Colonic mucosa (tissue), 4 donors: Measurements from ENCODE around the gene IKZF3. TPM values are rescaled to one million over a fixed set of nuclear protein-coding genes. Genes with fewer than 3 reads are reported as not detected.
"Not testable (repeated sequence)": the region's sequence is repeated elsewhere in the genome, so short reads cannot be mapped to it uniquely, and the experiment has no call there.

ENCODE experiments used
- DNase-seq: peaks from one replicate; pipeline ENCODE4 v3.0.0-alpha.2; 2020
- H3K27ac ChIP-seq: fragments of 200-600 bp; one replicate; pipeline ENCODE4 v1.8.0; 2021
- H3K27me3 ChIP-seq: fragments of 200-600 bp; one replicate; pipeline ENCODE4 v1.8.0; 2021
- H3K36me3 ChIP-seq: fragments of 200-600 bp; one replicate; pipeline ENCODE4 v1.8.0; 2021
- H3K4me1 ChIP-seq: fragments of 200-600 bp; one replicate; pipeline ENCODE4 v1.8.0; 2021; ENCODE audit warnings: mild to moderate bottlenecking
- H3K4me3 ChIP-seq: fragments of 200-600 bp; one replicate; pipeline ENCODE4 v1.8.0; 2021
- H3K9ac ChIP-seq, 2 donors: one replicate each; pipeline ENCODE4 v1.7.0; 2013; ENCODE audit warnings: control low read depth in 2 of 2, low read depth in 2 of 2, low read length in 2 of 2
- H3K9me3 ChIP-seq: fragments of 200-600 bp; one replicate; pipeline ENCODE4 v1.8.0; 2021
- intact Hi-C: fragments of 100-400 bp; cut with DNase I; formaldehyde crosslinking; loops from one replicate; pipeline ENCODE4 v1.14.1; 2022
- total RNA-seq, 2 donors: library from RNA; stranded (reverse); fragmentation: NEBNext Ultra II Directional in 1 of 2; extraction: Animal tissue kit (Norgen Biotek cat#: 25700) in 1 of 2; gene quantifications; one replicate each; pipeline ENCODE4 v1.2.1, GENCODE V29; 2021
- TF ChIP-seq, protein P1 (sequence below): fragments of 200-600 bp; IDR thresholded peaks from one replicate; pipeline ENCODE4 v1.8.0; 2022; ENCODE audit warnings: antibody characterized with exemption, mild to moderate bottlenecking
- donor health status: healthy.
- donor health status: DM: no; HTN: no; CAD: no.
- donor health status: DM: no; HTN: no; CAD: no.

The IKZF3 gene
- total RNA-seq, 2 donors from 2014 or later: 1.8 to 2.0 TPM

DNA sequence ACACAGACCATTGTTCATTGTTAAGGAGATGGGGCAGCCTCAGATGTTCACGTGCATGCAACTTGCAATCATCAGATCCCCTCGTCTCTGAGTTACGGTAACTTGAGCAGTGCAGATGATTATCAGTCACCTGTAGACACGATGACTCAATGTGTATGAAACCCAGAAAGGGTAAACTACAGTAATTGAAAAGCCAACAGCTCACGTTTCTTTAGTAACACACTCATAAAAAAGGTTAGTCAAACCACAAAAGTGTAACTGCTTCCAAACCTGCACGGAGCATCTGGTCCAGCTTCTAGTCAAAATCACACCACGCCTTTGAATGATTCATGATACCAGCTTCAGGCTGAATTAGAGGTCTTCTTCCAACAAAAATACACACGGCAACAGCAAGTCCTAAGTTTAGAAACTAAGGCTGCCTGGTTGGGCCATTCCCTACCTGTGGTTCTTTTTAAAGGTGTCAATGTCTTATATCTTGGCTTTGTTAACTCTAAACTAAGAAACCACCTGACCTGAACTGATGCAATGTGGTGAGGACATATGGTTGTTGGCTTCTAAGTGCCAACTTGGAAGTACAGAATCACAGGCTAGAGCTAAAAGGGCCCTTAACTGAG is 94.0 kb downstream of the IKZF3 start:
- Histone ChIP-seq H3K9me3 (no peaks in the 10 kb centered on the region), H3K27me3 (no peaks in the 10 kb centered on the region), H3K27ac (peak overlapping the region; percentile 36), H3K9ac (no peak overlapping the region), H3K4me3 (no peak overlapping the region), H3K36me3 (no peaks in the 10 kb centered on the region), H3K4me1 (no peaks in the 10 kb centered on the region)
- intact Hi-C loops: loop anchor here (10.0 kb wide), 1 partner anchor 75 kb away; no protein-coding TSS in a partner anchor
- TF ChIP-seq, protein P1, sequence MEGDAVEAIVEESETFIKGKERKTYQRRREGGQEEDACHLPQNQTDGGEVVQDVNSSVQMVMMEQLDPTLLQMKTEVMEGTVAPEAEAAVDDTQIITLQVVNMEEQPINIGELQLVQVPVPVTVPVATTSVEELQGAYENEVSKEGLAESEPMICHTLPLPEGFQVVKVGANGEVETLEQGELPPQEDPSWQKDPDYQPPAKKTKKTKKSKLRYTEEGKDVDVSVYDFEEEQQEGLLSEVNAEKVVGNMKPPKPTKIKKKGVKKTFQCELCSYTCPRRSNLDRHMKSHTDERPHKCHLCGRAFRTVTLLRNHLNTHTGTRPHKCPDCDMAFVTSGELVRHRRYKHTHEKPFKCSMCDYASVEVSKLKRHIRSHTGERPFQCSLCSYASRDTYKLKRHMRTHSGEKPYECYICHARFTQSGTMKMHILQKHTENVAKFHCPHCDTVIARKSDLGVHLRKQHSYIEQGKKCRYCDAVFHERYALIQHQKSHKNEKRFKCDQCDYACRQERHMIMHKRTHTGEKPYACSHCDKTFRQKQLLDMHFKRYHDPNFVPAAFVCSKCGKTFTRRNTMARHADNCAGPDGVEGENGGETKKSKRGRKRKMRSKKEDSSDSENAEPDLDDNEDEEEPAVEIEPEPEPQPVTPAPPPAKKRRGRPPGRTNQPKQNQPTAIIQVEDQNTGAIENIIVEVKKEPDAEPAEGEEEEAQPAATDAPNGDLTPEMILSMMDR: no peak
- no peak for DNase-seq

DNA sequence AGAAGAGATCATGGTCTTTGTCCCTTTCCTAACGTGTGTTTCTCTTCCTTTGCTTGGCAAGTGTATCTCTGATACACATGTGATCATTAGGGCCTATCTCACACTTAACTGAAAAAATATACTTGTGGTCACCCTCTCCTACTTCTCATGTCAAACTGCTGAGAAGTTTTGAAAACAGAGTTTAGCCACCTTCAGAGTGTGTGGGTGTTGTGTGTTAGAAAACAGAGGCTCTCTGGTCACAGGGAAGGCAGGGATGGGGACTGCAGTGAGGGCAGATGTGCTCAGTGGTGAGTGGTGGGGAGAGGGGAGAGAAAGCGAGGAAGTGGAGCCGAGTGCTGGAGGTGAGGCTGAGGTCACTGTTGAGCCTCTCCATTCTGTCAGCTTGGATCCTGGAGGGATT is 97.0 kb downstream of the IKZF3 start:
- no peaks in the 10 kb centered on the region for H3K36me3 ChIP-seq
- no peak for DNase-seq
- intact Hi-C loops: no loop called here
- TF ChIP-seq, protein P1: no peak
- H3K4me3 ChIP-seq: no peak overlapping the region
- no peak overlapping the region for H3K27ac ChIP-seq
- no peaks in the 10 kb centered on the region for H3K9me3 ChIP-seq
- H3K4me1 ChIP-seq: no peaks in the 10 kb centered on the region
- no peaks in the 10 kb centered on the region for H3K27me3 ChIP-seq
- H3K9ac ChIP-seq: no peak overlapping the region

DNA sequence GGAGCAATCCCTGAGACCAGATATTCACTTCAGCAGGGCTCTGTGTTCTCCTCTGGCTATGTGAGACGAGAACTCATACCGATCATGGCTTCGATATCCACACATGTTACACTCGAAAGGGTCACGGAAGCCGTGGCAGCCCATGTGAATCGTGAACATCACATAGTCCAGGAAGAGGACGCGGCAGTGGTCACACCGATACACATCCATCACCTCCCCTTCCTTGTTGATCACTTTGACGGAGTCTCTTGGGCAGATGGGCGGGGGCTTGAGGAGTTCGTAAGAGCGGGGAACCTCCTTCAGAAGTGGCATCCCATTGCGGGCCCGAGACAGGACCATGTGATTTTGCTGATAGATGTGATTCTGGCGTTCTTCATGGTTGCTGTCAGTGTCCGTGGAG is 98.3 kb downstream of the IKZF3 start:
- H3K4me3 ChIP-seq: no peak overlapping the region
- no peaks in the 10 kb centered on the region for H3K4me1 ChIP-seq
- no peak overlapping the region for H3K27ac ChIP-seq
- no peaks in the 10 kb centered on the region for H3K36me3 ChIP-seq
- intact Hi-C loops: no loop called here
- H3K27me3 ChIP-seq: no peaks in the 10 kb centered on the region
- no peak for DNase-seq
- H3K9ac ChIP-seq: no peak overlapping the region
- no peaks in the 10 kb centered on the region for H3K9me3 ChIP-seq
- TF ChIP-seq, protein P1: no peak

DNA sequence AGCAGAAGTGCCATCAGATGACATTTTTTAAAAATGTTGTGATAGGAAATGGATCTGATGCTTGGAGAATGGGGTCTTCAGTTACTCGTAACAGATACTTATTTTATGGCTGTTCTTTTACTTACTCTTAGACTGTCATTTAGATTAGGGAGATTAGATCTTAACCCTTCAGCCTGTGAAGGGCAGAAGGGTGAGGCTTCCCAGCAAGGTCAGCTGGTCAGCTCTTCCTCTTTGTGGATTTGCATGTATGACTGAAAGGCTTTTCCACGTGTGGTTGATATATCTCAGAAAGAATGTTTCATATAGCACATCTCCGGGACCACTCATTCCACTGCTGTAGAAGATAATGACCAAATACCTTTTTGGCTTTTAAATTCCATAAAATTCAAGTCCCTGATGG is 98.9 kb downstream of the IKZF3 start:
- intact Hi-C loops: no loop called here
- no peaks in the 10 kb centered on the region for H3K4me1 ChIP-seq
- H3K27ac ChIP-seq: no peak overlapping the region
- DNase-seq: no peak
- H3K27me3 ChIP-seq: no peaks in the 10 kb centered on the region
- no peak overlapping the region for H3K9ac ChIP-seq
- no peak overlapping the region for H3K4me3 ChIP-seq
- no peaks in the 10 kb centered on the region for H3K36me3 ChIP-seq
- no peaks in the 10 kb centered on the region for H3K9me3 ChIP-seq
- TF ChIP-seq, protein P1: no peak

DNA sequence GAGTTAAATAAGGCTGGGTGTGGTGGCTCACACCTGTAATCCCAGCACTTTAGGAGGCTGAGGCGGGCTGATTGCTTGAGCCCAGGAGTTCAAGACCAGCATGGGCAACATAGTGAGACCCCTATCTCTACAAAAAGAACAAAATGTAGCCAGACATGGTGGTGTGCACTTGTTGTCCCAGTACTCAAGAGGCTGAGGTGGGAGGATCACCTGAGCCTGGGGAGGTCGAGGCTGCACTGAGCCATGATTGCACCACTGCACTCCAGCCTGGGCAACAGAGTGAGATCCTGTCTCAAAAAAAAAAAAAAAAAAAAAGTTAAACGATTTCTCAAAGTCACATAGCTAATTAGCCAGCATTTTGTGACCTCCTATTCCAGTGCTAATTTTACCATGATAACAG is 99.9 kb downstream of the IKZF3 start:
- DNase-seq, H3K4me3 ChIP-seq, intact Hi-C loops, H3K9ac ChIP-seq, H3K27ac ChIP-seq, H3K4me1 ChIP-seq, H3K9me3 ChIP-seq, H3K36me3 ChIP-seq, H3K27me3 ChIP-seq: not testable (repeated sequence)

DNA sequence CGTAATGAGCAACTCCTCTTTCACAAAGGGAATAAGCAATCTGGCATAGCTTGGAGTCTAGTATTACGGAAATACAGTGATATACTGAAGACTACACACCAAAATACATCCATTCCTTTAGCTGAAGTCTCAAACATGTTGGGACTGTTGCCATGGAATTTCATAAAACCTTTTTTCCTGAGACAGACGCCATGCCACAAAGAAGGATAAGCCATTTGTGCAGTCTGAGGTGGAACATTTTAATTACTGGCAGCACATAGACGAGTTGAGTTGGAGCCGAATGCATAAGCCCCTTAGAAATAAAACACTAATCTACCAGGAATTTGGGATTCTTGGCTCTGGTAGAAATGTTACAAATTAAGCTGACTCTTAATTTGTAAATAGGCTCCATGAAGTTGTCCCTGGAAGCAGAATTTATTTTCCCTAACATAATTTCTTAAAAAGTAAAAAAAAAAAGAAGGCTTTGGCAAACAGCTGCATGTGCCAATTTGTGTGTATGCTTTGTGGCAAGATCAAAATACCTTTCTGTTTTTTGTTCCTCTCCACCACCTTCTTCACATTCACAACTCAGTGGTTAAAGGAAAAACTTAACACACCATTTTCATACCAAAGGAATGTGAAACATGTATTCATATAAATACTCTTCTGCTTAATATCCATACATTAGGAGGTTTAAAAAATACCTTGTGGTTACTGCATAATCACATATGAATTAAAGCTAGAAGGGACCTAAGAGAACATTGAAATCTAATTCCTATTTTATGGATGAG is 100.9 kb downstream of the IKZF3 start:
- Histone ChIP-seq H3K9me3 (no peaks in the 10 kb centered on the region), H3K9ac (no peak overlapping the region), H3K4me3 (no peak overlapping the region), H3K4me1 (no peaks in the 10 kb centered on the region), H3K27ac (no peak overlapping the region), H3K36me3 (no peaks in the 10 kb centered on the region), H3K27me3 (no peaks in the 10 kb centered on the region)
- no peak for DNase-seq
- TF ChIP-seq, protein P1: no peak
- intact Hi-C loops: no loop called here
